ENCODE data around the gene SELL. TPM values are rescaled to one million over a fixed set of nuclear protein-coding genes. Genes with fewer than 3 reads are reported as not detected.
"Not testable (repeated sequence)": the region's sequence is repeated elsewhere in the genome, so short reads cannot be mapped to it uniquely, and the experiment has no call there.

SELL gene
- total and polyA plus RNA-seq, 2 experiments from 2014 or later = not detected

GRCh38 chr1:169694304-169695075 lies 16.9 kb downstream of the SELL start:
- Histone ChIP-seq H3K4me3 (no peak overlapping the region), H3K27me3 (peaks cover 24% of the 10 kb centered on the region), H3K27ac (no peak overlapping the region), H3K9me3 (ENCODE audit: low read depth) (no peaks in the 10 kb centered on the region), H3K36me3 (no peaks in the 10 kb centered on the region), H3K4me1 (ENCODE audit: low read depth) (no peaks in the 10 kb centered on the region)
- DNase-seq (ENCODE audit: low read depth in 1 of 2, low spot score in 1 of 2) = no peak
- TF ChIP-seq, protein P1, sequence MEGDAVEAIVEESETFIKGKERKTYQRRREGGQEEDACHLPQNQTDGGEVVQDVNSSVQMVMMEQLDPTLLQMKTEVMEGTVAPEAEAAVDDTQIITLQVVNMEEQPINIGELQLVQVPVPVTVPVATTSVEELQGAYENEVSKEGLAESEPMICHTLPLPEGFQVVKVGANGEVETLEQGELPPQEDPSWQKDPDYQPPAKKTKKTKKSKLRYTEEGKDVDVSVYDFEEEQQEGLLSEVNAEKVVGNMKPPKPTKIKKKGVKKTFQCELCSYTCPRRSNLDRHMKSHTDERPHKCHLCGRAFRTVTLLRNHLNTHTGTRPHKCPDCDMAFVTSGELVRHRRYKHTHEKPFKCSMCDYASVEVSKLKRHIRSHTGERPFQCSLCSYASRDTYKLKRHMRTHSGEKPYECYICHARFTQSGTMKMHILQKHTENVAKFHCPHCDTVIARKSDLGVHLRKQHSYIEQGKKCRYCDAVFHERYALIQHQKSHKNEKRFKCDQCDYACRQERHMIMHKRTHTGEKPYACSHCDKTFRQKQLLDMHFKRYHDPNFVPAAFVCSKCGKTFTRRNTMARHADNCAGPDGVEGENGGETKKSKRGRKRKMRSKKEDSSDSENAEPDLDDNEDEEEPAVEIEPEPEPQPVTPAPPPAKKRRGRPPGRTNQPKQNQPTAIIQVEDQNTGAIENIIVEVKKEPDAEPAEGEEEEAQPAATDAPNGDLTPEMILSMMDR (IDR thresholded peaks at IDR 0.05; ENCODE audit: low read depth, low read length) = no peak

DNA sequence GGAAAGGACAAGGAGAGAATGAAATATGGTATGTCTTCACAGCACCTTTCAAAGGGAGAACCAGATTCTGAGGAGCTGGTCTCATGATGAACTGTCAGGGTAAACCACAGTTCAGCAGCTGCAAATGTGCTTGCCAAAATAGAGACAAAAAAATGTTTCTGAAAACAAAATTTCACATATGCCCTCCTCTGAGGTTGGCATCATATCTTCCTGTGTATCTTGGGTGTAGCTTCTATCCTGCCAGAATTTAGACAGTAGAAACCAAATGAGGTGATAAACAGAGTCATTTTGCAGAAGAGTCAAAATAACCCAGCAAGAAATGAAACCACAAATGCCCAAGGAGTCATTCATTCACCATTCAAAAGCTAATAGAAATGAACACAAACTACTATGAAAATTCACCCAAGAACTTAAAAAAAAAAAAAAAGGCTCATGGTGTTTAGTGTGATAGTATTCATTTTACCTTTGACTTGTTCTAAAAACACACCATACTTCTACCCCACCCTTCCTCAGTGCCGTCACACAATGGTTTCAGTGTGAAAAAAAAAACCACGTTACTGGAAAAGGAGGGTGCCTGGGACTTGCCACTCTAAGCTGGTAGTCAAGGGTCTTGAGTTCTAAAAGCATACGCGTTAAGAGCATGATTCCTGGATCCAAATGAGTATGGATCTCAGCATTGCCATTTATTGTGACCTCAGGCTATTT lies 18.5 kb downstream of the SELL start:
- Histone ChIP-seq H3K27ac (no peak overlapping the region), H3K27me3 (peaks cover 24% of the 10 kb centered on the region), H3K4me1 (ENCODE audit: low read depth) (no peaks in the 10 kb centered on the region), H3K4me3 (no peak overlapping the region), H3K9me3 (ENCODE audit: low read depth) (no peaks in the 10 kb centered on the region), H3K36me3 (no peaks in the 10 kb centered on the region)
- TF ChIP-seq, protein P1 (IDR thresholded peaks at IDR 0.05; ENCODE audit: low read depth, low read length) = no peak
- DNase-seq (ENCODE audit: low read depth in 1 of 2, low spot score in 1 of 2) = no peak

DNA sequence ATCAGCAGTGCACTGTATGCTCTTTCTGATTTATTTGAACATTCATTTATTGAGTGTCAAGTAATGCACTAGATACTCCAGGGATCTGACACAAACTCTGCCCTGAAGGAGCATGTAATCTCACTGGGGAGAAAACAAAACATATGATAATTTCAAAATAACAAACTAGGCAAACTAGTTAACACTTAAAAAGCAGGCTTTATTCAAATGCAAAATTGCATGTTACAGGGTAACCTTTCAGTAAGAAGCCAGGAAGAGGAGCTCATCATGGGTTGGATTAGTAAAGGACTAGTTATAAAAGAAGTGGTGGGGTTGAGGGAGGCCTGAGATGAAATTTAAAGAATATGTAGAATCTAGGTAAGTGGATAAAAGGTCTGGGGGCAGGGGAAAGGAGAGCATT lies 20.9 kb downstream of the SELL start:
- H3K27me3 ChIP-seq = peaks cover 11% of the 10 kb centered on the region
- no peak for DNase-seq (ENCODE audit: low read depth in 1 of 2, low spot score in 1 of 2)
- TF ChIP-seq, protein P1 (IDR thresholded peaks at IDR 0.05; ENCODE audit: low read depth, low read length) = no peak
- no peaks in the 10 kb centered on the region for H3K4me1 ChIP-seq (ENCODE audit: low read depth)
- no peaks in the 10 kb centered on the region for H3K36me3 ChIP-seq
- H3K9me3 ChIP-seq (ENCODE audit: low read depth) = no peaks in the 10 kb centered on the region
- no peak overlapping the region for H3K4me3 ChIP-seq
- H3K27ac ChIP-seq = no peak overlapping the region

- TF ChIP-seq, protein P1 (IDR thresholded peaks at IDR 0.05; ENCODE audit: low read depth, low read length) = no peak
- Histone ChIP-seq H3K4me1 (ENCODE audit: low read depth) (no peaks in the 10 kb centered on the region), H3K9me3 (ENCODE audit: low read depth) (no peaks in the 10 kb centered on the region), H3K36me3 (no peaks in the 10 kb centered on the region), H3K27ac (no peak overlapping the region), H3K27me3 (peaks cover 4% of the 10 kb centered on the region), H3K4me3 (no peak overlapping the region)
- DNase-seq (ENCODE audit: low read depth in 1 of 2, low spot score in 1 of 2) = no peak
These were observed 22.0 kb downstream of the SELL start for GRCh38 chr1:169689395-169689794.

- not testable (repeated sequence) for H3K27ac ChIP-seq; H3K4me1 ChIP-seq (ENCODE audit: low read depth); H3K9me3 ChIP-seq (ENCODE audit: low read depth); DNase-seq (ENCODE audit: low read depth in 1 of 2, low spot score in 1 of 2); H3K36me3 ChIP-seq; H3K4me3 ChIP-seq
- H3K27me3 ChIP-seq = peaks cover 13% of the 10 kb centered on the region
These were observed 23.0 kb downstream of the SELL start for GRCh38 chr1:169688377-169688776.

GRCh38 chr1:169683661-169684060 lies 27.8 kb downstream of the SELL start:
- peaks cover 55% of the 10 kb centered on the region for H3K27me3 ChIP-seq
- H3K27ac ChIP-seq = no peak overlapping the region
- no peaks in the 10 kb centered on the region for H3K4me1 ChIP-seq (ENCODE audit: low read depth)
- H3K9me3 ChIP-seq (ENCODE audit: low read depth) = no peaks in the 10 kb centered on the region
- H3K4me3 ChIP-seq = no peak overlapping the region
- DNase-seq (ENCODE audit: low read depth in 1 of 2, low spot score in 1 of 2) = no peak
- no peaks in the 10 kb centered on the region for H3K36me3 ChIP-seq
- TF ChIP-seq, protein P1 (IDR thresholded peaks at IDR 0.05; ENCODE audit: low read depth, low read length) = no peak

DNA sequence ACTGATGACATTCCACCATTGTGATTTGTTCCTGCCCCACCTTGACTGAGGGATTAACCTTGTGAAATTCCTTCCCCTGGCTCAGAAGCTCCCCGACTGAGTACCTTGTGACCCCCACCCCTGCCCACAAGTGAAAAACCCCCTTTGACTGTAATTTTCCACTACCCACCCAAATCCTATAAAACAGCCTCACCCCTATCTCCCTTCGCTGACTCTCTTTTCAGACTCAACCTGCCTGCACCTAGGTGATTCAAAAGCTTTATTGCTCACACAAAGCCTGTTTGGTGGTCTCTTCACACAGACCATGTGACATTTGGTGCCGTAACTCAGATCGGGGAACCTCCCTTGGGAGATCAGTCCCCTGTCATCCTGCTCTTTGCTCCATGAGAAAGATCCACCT lies 28.3 kb downstream of the SELL start:
- H3K27me3 ChIP-seq = peaks cover 60% of the 10 kb centered on the region
- DNase-seq (ENCODE audit: low read depth in 1 of 2, low spot score in 1 of 2); H3K9me3 ChIP-seq (ENCODE audit: low read depth); H3K4me3 ChIP-seq; H3K27ac ChIP-seq; H3K4me1 ChIP-seq (ENCODE audit: low read depth); H3K36me3 ChIP-seq: not testable (repeated sequence)

Measured in cardiac muscle cell (in vitro differentiated cells and primary cell).